HG03064 (cell line): ENCODE measurements around the gene CFAP92.

Experiments used
- ATAC-seq: cut with Tn5 transposase; IDR thresholded peaks from one replicate; pipeline ENCODE4 v1.9.1; 2021; ENCODE audit warnings: low read depth; ENCODE audit not compliant: unreplicated experiment

The CFAP92 gene

GRCh38 chr3:128993461-128994172, at the start of gene CFAP92:
Gene CFAP92 (minus strand): TSS chr3:128994076. CDS start chr3:128993304, 772 bp downstream.
- no peak for ATAC-seq

GRCh38 chr3:129040579-129041300, 46.9 kb upstream of the CFAP92 start:
- no peak for ATAC-seq

GRCh38 chr3:129040039-129040336, 46.1 kb upstream of the CFAP92 start:
- ATAC-seq: no peak

- no peak for ATAC-seq
These were observed 45.6 kb upstream of the CFAP92 start for GRCh38 chr3:129039271-129040038.

GRCh38 chr3:129038121-129038855, 44.4 kb upstream of the CFAP92 start:
- no peak for ATAC-seq

- ATAC-seq: no peak
These were observed 43.2 kb upstream of the CFAP92 start for GRCh38 chr3:129037093-129037419.

- no peak for ATAC-seq
These were observed 42.6 kb upstream of the CFAP92 start for GRCh38 chr3:129036222-129037092.

- no peak for ATAC-seq
These were observed 41.7 kb upstream of the CFAP92 start for GRCh38 chr3:129035360-129036221.

- no peak for ATAC-seq
These were observed 40.8 kb upstream of the CFAP92 start for GRCh38 chr3:129034642-129035041.

GRCh38 chr3:129033633-129034321, 39.9 kb upstream of the CFAP92 start:
- no peak for ATAC-seq

- no peak for ATAC-seq
These were observed 39.3 kb upstream of the CFAP92 start for GRCh38 chr3:129033151-129033550.

- ATAC-seq: no peak
These were observed 38.8 kb upstream of the CFAP92 start for GRCh38 chr3:129032716-129033115.

- no peak for ATAC-seq
These were observed 37.8 kb upstream of the CFAP92 start for GRCh38 chr3:129031476-129032215.

- ATAC-seq: no peak
These were observed 36.7 kb upstream of the CFAP92 start for GRCh38 chr3:129030611-129031010.

GRCh38 chr3:129028866-129029265, 35.0 kb upstream of the CFAP92 start:
- no peak for ATAC-seq

- no peak for ATAC-seq
These were observed 33.6 kb upstream of the CFAP92 start for GRCh38 chr3:129027544-129027880.

- peak; percentile 97 for ATAC-seq
These were observed 33.1 kb upstream of the CFAP92 start for GRCh38 chr3:129026728-129027543.
